Activated CD4-positive, CD25-positive, alpha-beta regulatory T cell treated with anti-CD3 and anti-CD28 coated beads, Interleukin-2, amount 50 U/mL, for 72 hours (primary cell): Measurements from ENCODE around the gene DNASE1L2.

ENCODE experiments used
- DNase-seq: peaks from one replicate; pipeline ENCODE4 v3.0.0; 2021

The DNASE1L2 gene

GRCh38 chr16:2271848-2272461, 35.7 kb downstream of the DNASE1L2 start:
- no peak for DNase-seq

- no peak for DNase-seq
These were observed 37.2 kb downstream of the DNASE1L2 start for GRCh38 chr16:2273484-2273883.

GRCh38 chr16:2273931-2274330, 37.7 kb downstream of the DNASE1L2 start:
- DNase-seq = no peak

- DNase-seq = no peak
These were observed 39.5 kb downstream of the DNASE1L2 start for GRCh38 chr16:2275476-2276367.

- no peak for DNase-seq
These were observed 40.3 kb downstream of the DNASE1L2 start for GRCh38 chr16:2276368-2277195.

- DNase-seq = no peak
These were observed 41.4 kb downstream of the DNASE1L2 start for GRCh38 chr16:2277466-2278271.

- DNase-seq = no peak
These were observed 42.0 kb downstream of the DNASE1L2 start for GRCh38 chr16:2278272-2278608.

- no peak for DNase-seq
These were observed 42.9 kb downstream of the DNASE1L2 start for GRCh38 chr16:2278956-2279800.

GRCh38 chr16:2280461-2280860, 44.2 kb downstream of the DNASE1L2 start:
- no peak for DNase-seq

- no peak for DNase-seq
These were observed 44.8 kb downstream of the DNASE1L2 start for GRCh38 chr16:2280981-2281542.

- no peak for DNase-seq
These were observed 46.0 kb downstream of the DNASE1L2 start for GRCh38 chr16:2282262-2282661.

GRCh38 chr16:2282866-2283555, 46.8 kb downstream of the DNASE1L2 start:
- no peak for DNase-seq

GRCh38 chr16:2284001-2284770, 47.9 kb downstream of the DNASE1L2 start:
- no peak for DNase-seq

GRCh38 chr16:2284797-2285576, 48.7 kb downstream of the DNASE1L2 start:
- DNase-seq = no peak

GRCh38 chr16:2285731-2286191, 49.5 kb downstream of the DNASE1L2 start:
- no peak for DNase-seq

GRCh38 chr16:2286550-2286949, 50.3 kb downstream of the DNASE1L2 start:
- DNase-seq = no peak

GRCh38 chr16:2287916-2288547, 51.8 kb downstream of the DNASE1L2 start:
- DNase-seq = no peak
